GM19035 (cell line): ENCODE data around the gene DCDC1.

Experiments
- ATAC-seq: cut with Tn5 transposase; IDR thresholded peaks from one replicate; pipeline ENCODE4 v1.9.1; 2021; ENCODE audit not compliant: unreplicated experiment

Gene DCDC1

DNA sequence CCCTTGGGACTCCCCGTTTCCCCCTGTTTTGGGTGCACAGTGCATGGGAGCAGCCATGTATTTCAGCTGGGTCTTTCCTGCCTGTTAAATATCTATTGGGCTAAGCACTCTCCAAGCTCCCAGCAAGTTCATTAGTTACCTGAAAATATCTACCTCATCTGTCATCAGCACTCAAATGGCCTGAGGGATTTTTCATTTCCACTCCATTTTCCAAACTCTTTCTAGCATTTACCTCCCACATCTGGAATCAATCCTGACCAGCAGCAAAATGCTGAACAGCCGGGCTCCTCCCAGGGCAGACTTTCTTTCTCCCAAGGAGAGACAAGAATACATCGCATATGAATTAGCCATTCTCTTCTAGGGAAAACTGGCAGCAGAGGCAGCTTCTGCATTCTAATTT is 509.9 kb downstream of the DCDC1 start:
- ATAC-seq = no peak

DNA sequence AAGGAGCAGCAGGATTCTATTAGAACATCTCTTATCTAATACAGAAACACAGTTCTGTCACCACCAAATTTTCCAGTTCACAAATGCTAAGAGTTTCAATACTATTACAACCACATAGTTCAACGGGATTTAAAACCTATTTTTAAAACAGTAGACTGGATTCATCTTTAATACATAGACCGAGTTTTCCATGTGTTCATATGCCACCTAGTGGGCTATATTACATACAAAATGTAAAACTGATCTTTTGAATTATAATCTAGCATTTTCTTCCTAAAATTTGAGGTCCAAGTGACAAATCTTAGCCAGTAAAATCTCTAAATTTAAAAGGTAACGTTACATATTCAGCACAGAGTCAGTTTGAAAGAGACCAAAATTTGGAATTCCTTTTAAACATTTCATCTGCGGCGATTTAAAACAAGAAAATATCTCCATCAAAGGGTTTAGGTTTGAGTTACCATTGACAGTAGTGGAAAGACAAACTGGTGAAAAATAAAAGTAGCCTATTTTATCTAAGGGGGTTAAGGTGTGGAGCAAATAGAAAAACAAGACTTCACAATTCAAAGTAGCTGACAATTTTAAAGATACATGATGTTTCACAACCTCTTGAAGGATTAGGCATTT is 514.0 kb downstream of the DCDC1 start:
- ATAC-seq = no peak

DNA sequence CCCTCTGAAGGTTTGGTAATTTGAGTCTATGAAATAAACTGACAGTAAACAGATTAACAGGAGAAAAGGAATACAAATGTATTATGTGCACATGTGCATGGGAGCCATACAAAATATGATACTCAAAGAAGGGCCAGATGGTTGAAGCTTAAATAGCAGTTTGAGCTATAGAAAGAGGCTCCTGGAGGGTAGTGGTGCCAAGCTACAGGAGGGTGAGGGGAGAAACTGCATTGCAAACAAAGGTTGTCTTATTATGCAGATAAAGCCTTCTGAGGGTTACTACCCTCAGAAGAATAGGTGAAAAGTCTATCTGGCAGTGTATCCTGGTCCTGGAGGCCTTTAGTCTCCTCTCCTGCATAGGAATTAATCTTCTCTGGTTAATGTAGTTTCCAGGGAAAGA is 516.1 kb downstream of the DCDC1 start:
- ATAC-seq = no peak

DNA sequence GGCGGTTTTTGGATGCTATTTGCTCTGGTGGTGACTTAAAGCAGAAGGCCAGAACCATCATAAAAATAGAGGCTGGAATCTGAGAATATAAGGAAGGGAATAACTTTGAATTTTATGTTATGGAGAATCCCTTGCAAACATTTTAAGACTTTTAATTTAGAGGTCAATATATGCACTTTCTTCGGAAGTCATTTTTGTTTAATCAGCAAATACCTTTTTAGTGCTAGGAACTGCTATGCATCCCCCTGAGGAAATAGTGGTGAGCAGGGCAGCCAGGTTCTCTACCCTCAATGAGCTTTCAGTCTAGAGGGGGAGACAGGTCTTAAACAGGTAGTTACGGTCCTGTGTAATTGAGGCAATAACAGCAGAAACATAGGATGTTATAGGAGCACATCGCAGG is 516.9 kb downstream of the DCDC1 start:
- no peak for ATAC-seq

DNA sequence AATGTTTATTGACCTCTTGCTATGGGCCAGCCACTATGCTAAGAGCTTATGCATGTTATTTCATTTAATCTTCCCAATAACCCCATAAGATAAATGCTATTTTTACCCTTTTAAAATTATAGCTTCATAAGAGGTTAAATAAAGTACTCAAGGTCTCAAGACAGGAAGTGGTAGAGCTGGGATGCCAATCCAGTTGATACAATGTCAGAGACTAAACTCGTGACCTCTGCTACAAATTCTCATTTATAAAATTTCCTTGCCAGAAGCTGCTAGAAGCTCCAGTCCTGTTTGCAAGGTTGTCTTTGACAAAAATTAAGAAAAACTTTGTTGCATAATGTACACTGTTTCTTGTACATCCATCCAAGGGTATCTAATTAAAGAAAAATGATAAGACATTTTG is 517.4 kb downstream of the DCDC1 start:
- ATAC-seq = no peak

DNA sequence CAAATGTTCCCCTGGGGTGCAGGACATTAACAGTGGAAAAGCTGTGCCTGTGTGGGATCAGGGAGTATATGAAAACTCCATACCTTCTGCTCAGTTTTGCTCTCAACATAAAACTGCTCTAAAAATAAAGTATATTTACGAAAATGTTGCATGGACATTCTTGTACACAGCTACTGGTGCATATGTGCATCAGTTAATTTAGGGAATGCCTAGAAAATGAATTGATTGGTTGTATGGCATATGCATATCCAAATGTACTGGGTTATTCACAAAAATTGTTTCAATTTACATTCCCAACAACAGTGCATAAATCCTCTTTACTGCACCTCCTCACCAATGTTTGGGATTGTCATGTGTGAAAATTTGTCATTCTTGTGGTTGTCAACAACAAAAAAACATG is 532.3 kb downstream of the DCDC1 start:
- ATAC-seq = no peak

DNA sequence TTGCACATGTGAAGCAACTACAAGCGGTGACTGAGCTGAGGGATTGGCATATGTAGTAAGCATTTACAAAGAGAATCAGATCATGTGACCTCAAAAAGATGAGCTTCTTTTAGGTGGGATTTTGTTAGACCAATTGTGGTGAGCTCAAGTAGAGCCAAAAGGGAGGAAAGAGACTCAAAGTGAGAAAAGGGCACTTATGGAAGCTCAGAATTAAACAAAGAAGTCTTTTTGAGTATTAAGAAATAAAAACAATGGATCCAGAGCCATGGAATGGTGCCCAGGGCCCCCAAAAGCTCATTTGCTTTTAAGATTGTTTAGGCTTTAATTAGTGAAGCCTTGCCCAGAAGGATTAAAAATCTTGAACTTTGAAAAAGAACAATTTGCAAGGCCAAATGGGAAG is 536.7 kb downstream of the DCDC1 start:
- ATAC-seq = no peak

DNA sequence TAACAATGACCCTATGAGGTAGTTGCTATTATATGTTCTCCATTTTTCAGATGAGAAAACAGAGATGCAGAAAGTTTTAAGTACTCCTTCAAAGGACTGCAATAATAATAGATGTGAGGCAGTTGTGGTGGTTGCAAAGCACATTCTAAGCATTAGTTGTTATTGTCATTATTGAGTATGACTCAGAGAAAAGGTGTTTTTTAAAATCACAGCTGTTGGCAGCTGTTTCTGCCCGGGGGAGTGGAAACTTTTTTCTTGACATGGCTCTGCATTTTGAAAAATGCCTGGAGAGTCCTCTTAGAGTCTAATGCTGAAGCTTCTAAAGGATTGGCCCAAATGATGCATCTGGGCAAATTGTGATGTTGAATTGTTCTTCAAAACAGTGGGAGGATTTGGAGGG is 538.9 kb downstream of the DCDC1 start:
- no peak for ATAC-seq

DNA sequence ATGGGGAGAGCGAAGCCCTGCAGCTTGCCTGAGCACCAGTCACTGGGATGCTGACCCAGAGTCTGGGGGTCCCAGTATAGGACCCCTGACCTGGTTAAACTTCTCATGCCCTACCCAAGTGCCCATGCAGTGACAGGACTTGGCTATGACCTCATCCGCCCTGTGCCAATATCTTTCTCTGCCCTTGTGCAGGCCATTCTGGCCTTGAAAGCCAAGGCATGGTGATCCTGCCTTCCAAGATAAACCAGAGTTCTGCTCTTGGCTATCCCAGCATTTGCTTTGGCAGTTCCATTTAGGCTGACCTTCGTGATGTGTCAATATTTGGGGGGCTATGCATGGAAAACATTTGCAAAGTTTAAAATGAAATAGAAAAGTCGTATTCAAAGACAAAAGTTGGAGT is 542.6 kb downstream of the DCDC1 start:
- ATAC-seq = no peak

DNA sequence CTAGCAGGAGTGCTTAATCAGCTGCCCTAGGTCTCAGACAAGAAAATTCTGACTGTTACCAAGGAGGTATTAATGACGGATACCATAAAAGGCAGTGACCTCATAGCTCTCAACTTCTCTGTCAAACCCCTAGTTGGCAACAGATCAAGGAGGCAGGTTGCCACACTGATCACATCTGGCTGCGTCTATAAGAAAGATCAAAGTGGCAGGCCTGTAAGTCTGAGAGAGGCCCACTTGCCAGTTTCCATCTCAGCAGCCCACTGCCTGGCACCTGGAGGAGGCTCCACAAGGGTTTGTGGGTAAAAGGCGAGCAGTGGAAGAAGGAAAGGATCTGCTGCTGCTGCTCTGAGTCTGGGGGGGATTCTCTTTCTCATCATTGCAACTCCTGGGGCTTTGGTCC is 543.8 kb downstream of the DCDC1 start:
- no peak for ATAC-seq

DNA sequence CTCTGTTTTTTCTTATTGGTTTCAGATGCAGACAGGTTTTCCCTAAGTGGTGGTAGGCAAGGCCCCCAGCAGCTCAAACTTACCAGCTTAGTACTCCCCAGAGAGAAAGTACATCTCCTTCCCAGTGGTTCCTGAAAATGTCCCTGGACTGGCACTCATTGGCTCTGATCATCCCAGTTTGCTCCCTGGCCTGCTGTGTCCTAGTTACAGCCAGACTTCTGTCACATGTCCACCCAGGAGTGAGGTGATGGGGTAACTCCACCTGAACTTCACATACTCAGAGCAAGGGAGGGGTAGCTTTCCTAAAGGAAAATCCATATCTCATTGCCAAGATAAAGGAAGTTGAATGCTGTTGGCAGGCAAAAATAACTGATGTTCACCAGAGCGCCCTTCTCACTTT is 546.4 kb downstream of the DCDC1 start:
- ATAC-seq = no peak

DNA sequence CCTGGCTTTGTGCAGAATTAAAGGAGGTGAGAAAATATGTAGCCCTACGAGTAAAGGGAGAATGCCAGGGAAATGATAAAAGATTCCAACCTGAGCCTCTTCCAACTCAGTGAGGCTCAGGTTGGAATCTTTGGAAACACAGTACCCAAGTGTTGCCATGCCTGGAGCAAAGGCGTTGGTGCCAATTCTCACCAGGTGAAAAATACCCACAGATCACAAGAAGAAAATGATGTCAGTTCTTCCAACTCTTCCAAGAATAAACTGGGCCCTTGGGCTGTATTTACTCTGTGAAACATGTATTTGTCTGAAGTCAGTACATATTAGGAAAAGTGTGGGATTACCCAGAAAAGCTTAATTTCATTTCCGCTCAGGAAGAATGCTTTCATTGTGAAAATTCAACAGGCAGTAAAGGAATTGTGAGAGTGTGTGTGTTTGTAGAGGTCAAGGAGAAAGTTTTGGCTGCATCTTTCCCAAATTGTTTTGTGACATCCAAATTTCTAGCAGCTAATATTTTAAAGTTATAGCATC is 548.0 kb downstream of the DCDC1 start:
- no peak for ATAC-seq

DNA sequence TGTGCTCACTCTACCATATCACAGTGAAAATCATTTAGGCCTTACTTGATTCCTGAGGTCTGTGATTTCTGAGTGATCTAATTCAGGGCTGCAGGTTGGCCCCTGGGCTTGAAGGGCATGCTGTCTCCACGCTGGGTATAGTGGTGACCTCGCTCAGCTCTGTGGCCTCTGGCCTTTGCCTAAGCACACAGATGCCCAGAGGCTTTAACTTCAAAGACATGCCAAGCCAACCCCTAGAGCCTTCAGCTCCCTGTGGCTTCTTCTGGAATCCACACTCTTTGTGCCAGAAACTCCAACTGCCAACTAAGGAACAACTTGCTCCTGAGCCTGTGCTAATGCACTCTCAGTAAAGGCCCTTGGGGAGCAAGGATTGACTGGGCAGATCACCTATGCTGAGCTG is 550.8 kb downstream of the DCDC1 start:
- ATAC-seq = no peak

DNA sequence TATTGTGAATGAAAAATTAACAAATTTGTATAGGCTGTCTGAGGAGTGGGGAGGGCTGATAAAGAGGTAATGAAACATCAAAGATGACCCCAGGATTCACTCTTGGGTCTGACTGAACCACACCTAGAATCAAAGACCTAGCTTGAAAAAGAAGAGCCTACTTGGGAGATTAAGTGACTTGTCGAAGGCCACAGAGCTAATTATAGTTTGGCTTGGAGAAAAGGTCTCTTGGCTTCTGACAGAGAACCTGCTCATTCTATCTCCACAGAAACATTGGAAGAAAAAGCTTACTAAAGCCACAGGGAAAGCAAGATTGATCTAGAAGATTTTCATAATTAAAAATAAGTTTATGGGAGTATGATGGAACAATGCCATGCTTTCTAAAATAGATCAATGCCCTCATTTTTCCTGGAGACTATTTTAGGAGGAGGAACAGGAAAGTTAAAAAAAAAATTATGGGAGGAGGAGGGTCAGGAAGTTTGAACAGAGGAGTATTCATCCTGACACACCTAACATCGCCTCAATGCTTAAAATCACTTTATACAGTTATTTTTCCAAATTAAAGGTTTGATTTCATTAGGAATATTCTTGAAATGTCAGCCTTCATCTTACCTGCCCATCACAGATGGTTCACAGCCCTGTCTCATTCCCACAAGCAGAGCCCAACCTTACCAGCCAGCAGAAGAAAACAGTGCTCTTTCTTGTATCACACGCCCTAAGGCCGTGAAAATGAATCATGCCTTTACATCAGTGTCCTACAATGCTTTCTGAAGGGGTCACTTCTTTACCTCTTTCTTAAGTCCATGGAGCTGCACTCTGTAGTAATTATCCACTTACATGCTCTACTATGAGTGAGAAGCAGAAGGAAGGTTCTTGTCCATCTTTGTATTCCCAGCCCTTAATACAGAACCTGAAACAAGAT is 552.3 kb downstream of the DCDC1 start:
- no peak for ATAC-seq

DNA sequence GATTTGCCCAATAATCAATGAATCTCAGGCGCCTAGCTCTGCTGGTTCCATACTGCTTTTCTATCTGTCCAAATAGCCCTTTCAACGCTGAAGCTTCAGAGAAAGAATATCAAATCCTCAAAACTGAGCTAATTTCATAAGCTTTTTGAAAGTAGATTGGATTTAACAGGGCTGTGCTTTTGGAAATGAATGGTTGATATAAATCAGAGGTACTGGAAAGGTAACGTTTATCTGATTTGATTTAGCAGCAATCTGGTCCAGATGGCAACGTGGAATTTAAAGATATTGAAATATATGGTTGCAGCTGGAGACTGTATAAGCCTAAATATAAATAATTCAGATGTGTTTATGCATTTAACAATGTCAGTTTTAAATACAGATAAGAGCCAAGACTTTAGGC is 553.9 kb downstream of the DCDC1 start:
- ATAC-seq = no peak

DNA sequence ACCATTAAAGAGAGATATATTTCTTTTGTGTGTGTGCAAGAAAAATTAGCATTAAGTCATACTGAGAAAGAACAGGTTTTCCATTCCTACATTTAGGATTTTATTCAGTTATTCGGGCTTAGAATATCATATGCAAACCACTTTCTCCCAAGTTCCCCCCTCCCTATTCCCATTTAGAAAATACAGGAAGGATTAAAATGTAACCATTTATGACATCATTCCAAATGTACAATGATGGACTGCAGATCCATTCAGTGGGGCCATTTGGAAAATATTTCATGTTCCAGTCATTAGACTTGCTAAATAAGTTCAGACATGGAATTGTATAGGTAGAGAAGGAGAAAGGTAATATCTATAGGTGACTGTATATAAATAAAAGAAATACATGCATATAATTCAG is 554.8 kb downstream of the DCDC1 start:
- no peak for ATAC-seq
